ENCODE results near the gene TAS1R3.

The TAS1R3 gene

GRCh38 chr1:1320666-1321448 is 10.2 kb upstream of the TAS1R3 start:
- no peak for TF ChIP-seq CTCF (IDR thresholded peaks at IDR 0.05; ENCODE audit: low read depth, low read length)
- H3K4me1 ChIP-seq: no peaks in the 10 kb centered on the region; the same call in 1 of the 2 replicates
- DNase-seq: no peak
- no peaks in the 10 kb centered on the region for H3K27me3 ChIP-seq
- no peaks in the 10 kb centered on the region for H3K9me3 ChIP-seq
- H3K4me3 ChIP-seq (ENCODE audit: low read depth, low read length): no peak overlapping the region
- peaks cover 53% of the 10 kb centered on the region for H3K36me3 ChIP-seq

GRCh38 chr1:1321477-1321876 is 9.6 kb upstream of the TAS1R3 start:
- H3K4me3 ChIP-seq (ENCODE audit: low read depth, low read length): no peak overlapping the region
- TF ChIP-seq CTCF (IDR thresholded peaks at IDR 0.05; ENCODE audit: low read depth, low read length): no peak
- H3K9me3 ChIP-seq: no peaks in the 10 kb centered on the region
- H3K4me1 ChIP-seq: no peaks in the 10 kb centered on the region; the same call in 1 of the 2 replicates
- no peak for DNase-seq
- no peaks in the 10 kb centered on the region for H3K27me3 ChIP-seq
- peaks cover 47% of the 10 kb centered on the region for H3K36me3 ChIP-seq

GRCh38 chr1:1322418-1322817 is 8.7 kb upstream of the TAS1R3 start:
- Histone ChIP-seq H3K4me3 (ENCODE audit: low read depth, low read length) (no peak overlapping the region), H3K36me3 (peaks cover 46% of the 10 kb centered on the region), H3K4me1 (no peaks in the 10 kb centered on the region; the same call in 1 of the 2 replicates), H3K27me3 (no peaks in the 10 kb centered on the region), H3K9me3 (no peaks in the 10 kb centered on the region)
- DNase-seq: no peak
- no peak for TF ChIP-seq CTCF (IDR thresholded peaks at IDR 0.05; ENCODE audit: low read depth, low read length)

- H3K36me3 ChIP-seq: peaks cover 43% of the 10 kb centered on the region
- no peaks in the 10 kb centered on the region for H3K9me3 ChIP-seq
- H3K4me1 ChIP-seq: no peaks in the 10 kb centered on the region; the same call in 1 of the 2 replicates
- no peak for TF ChIP-seq CTCF (IDR thresholded peaks at IDR 0.05; ENCODE audit: low read depth, low read length)
- H3K4me3 ChIP-seq (ENCODE audit: low read depth, low read length): no peak overlapping the region
- no peaks in the 10 kb centered on the region for H3K27me3 ChIP-seq
- DNase-seq: no peak
Observed at GRCh38 chr1:1322952-1323351, 8.1 kb upstream of the TAS1R3 start.

- H3K4me3 ChIP-seq (ENCODE audit: low read depth, low read length): peak overlapping the region; percentile 88
Observed at GRCh38 chr1:1324084-1324523, 7.0 kb upstream of the TAS1R3 start.

More at GRCh38 chr1:1324084-1324523, 7.0 kb upstream of the TAS1R3 start:
- no peaks in the 10 kb centered on the region for H3K9me3 ChIP-seq
- DNase-seq: no peak
- H3K4me1 ChIP-seq: no peaks in the 10 kb centered on the region; the same call in 1 of the 2 replicates
- TF ChIP-seq CTCF (IDR thresholded peaks at IDR 0.05; ENCODE audit: low read depth, low read length): no peak
- no peaks in the 10 kb centered on the region for H3K27me3 ChIP-seq
- peaks cover 34% of the 10 kb centered on the region for H3K36me3 ChIP-seq

Measured in BE2C (cell line).